ENCODE data around the gene HPCAL4. TPM values are rescaled to one million over a fixed set of nuclear protein-coding genes. Genes with fewer than 3 reads are reported as not detected.

The HPCAL4 gene
- total RNA-seq, 4 donors from 2014 or later = 0.14 to 0.16 TPM; not detected in 2

GRCh38 chr1:39678889-39679288 is 12.3 kb downstream of the HPCAL4 start:
- H3K4me3 ChIP-seq = no peak overlapping the region
- intact Hi-C loops (cut with DNase I; ENCODE audit: low total_unique reads) (no loop called here), in situ Hi-C loops (cut with MboI; ENCODE audit: low pct_ligation_motif_present in 1 of 4, low pct_unique_long_range_greater_than_20kb in 1 of 4, low sequenced_read_pairs in 3 of 4) (no loop called here)
- H3K9me3 ChIP-seq = no peaks in the 10 kb centered on the region
- H3K4me1 ChIP-seq = peaks cover 0 to 4% (median 0%) of the 10 kb centered on the region in 4 donors
- WGBS, 2 donors (ENCODE audit: low coverage in 1 of 2) = 75 to 79% methylated on average over 1 to 2 of the region's 2 CpGs
- H3K27me3 ChIP-seq = peaks cover 41% of the 10 kb centered on the region
- no peaks in the 10 kb centered on the region for H3K36me3 ChIP-seq
- no peak for DNase-seq
- TF ChIP-seq POLR2AphosphoS5 (IDR thresholded peaks at IDR 0.05) (no peak), CTCF (IDR thresholded peaks at IDR 0.05) (no peak), POLR2A (IDR thresholded peaks at IDR 0.05) (no peak), EP300 (IDR thresholded peaks at IDR 0.05; ENCODE audit: low read depth) (no peak)
- H3K27ac ChIP-seq = no peak overlapping the region

- no peak for TF ChIP-seq EP300 (IDR thresholded peaks at IDR 0.05; ENCODE audit: low read depth)
- no peak for TF ChIP-seq CTCF (IDR thresholded peaks at IDR 0.05)
- no peak for TF ChIP-seq POLR2A (IDR thresholded peaks at IDR 0.05)
- no peak for TF ChIP-seq POLR2AphosphoS5 (IDR thresholded peaks at IDR 0.05)
- 17 to 86% methylated on average over 1 to 4 of the region's 4 CpGs for WGBS, 2 donors (ENCODE audit: low coverage in 1 of 2)
- Histone ChIP-seq H3K4me1 (no peaks in the 10 kb centered on the region), H3K9me3 (no peaks in the 10 kb centered on the region), H3K27ac (no peak overlapping the region), H3K27me3 (peaks cover 36% of the 10 kb centered on the region), H3K4me3 (no peak overlapping the region), H3K36me3 (no peaks in the 10 kb centered on the region)
- DNase-seq = no peak
- intact Hi-C loops (cut with DNase I; ENCODE audit: low total_unique reads) = no loop called here
- in situ Hi-C loops (cut with MboI; ENCODE audit: low pct_ligation_motif_present in 1 of 4, low pct_unique_long_range_greater_than_20kb in 1 of 4, low sequenced_read_pairs in 3 of 4) = no loop called here
Measured at GRCh38 chr1:39677645-39678044, 13.6 kb downstream of the HPCAL4 start.

- H3K9me3 ChIP-seq = no peaks in the 10 kb centered on the region
- 79% methylated on average over 6 of the region's 6 CpGs; no CpG with 5 or more reads in 1 of the 2 donors for WGBS, 2 donors (ENCODE audit: low coverage in 1 of 2)
- in situ Hi-C loops (cut with MboI; ENCODE audit: low pct_ligation_motif_present in 1 of 4, low pct_unique_long_range_greater_than_20kb in 1 of 4, low sequenced_read_pairs in 3 of 4) = no loop called here
- peaks cover 36% of the 10 kb centered on the region for H3K27me3 ChIP-seq
- no peak overlapping the region for H3K4me3 ChIP-seq
- H3K27ac ChIP-seq = no peak overlapping the region
- no peak for DNase-seq
- TF ChIP-seq CTCF (IDR thresholded peaks at IDR 0.05) (no peak), POLR2A (IDR thresholded peaks at IDR 0.05) (no peak), POLR2AphosphoS5 (IDR thresholded peaks at IDR 0.05) (no peak), EP300 (IDR thresholded peaks at IDR 0.05; ENCODE audit: low read depth) (no peak)
- H3K36me3 ChIP-seq = no peaks in the 10 kb centered on the region
- H3K4me1 ChIP-seq = peaks cover 0 to 5% (median 4%) of the 10 kb centered on the region in 4 donors
- intact Hi-C loops (cut with DNase I; ENCODE audit: low total_unique reads) = no loop called here
Measured at GRCh38 chr1:39676948-39677548, 14.2 kb downstream of the HPCAL4 start.

GRCh38 chr1:39675220-39675619 is 16.0 kb downstream of the HPCAL4 start:
- in situ Hi-C loops (cut with MboI; ENCODE audit: low pct_ligation_motif_present in 1 of 4, low pct_unique_long_range_greater_than_20kb in 1 of 4, low sequenced_read_pairs in 3 of 4) = no loop called here
- DNase-seq = no peak
- H3K27me3 ChIP-seq = peaks cover 36% of the 10 kb centered on the region
- intact Hi-C loops (cut with DNase I; ENCODE audit: low total_unique reads) = no loop called here
- H3K4me1 ChIP-seq = peaks cover 0 to 16% (median 14%) of the 10 kb centered on the region in 4 donors
- H3K4me3 ChIP-seq = no peak overlapping the region
- H3K27ac ChIP-seq = no peak overlapping the region
- WGBS, 2 donors (ENCODE audit: low coverage in 1 of 2) = 94% methylated on average over 1 of the region's 1 CpG; no CpG with 5 or more reads in 1 of the 2 donors
- H3K36me3 ChIP-seq = no peaks in the 10 kb centered on the region
- H3K9me3 ChIP-seq = no peaks in the 10 kb centered on the region
- no peak for TF ChIP-seq EP300 (IDR thresholded peaks at IDR 0.05; ENCODE audit: low read depth)
- TF ChIP-seq POLR2AphosphoS5 (IDR thresholded peaks at IDR 0.05) = no peak
- TF ChIP-seq POLR2A (IDR thresholded peaks at IDR 0.05) = no peak
- TF ChIP-seq CTCF (IDR thresholded peaks at IDR 0.05) = no peak
